ENCODE results near the gene TYMS. TPM values are rescaled to one million over a fixed set of nuclear protein-coding genes. Genes with fewer than 3 reads are reported as not detected.

Gene TYMS
- total and polyA plus RNA-seq, 8 donors, result 1.3 to 6.9 (median 2.8) TPM

- no peak for TF ChIP-seq CTCF (IDR thresholded peaks at IDR 0.05)
- no peaks in the 10 kb centered on the region for H3K4me1 ChIP-seq
- H3K36me3 ChIP-seq, result peaks cover 0 to 45% (median 9%) of the 10 kb centered on the region in 3 donors
- no peak overlapping the region for H3K27ac ChIP-seq
- no peak overlapping the region for H3K4me3 ChIP-seq
- DNase-seq (no peak), FAIRE-seq (no peak), ATAC-seq (no peak)
- H3K9me3 ChIP-seq, result no peaks in the 10 kb centered on the region
- intact Hi-C loops (cut with DNase I), result no loop called here
- H3K27me3 ChIP-seq, result no peaks in the 10 kb centered on the region
- 96 to 98% methylated on average over 11 of the region's 11 CpGs for WGBS, 2 donors
These were observed 13.1 kb downstream of the TYMS start for GRCh38 chr18:670522-670921.

- Histone ChIP-seq H3K27me3 (no peaks in the 10 kb centered on the region), H3K4me1 (no peaks in the 10 kb centered on the region), H3K4me3 (no peak overlapping the region), H3K27ac (no peak overlapping the region), H3K9me3 (no peaks in the 10 kb centered on the region), H3K36me3 (peaks cover 0 to 50% (median 9%) of the 10 kb centered on the region in 3 donors)
- intact Hi-C loops (cut with DNase I), result no loop called here
- WGBS, 2 donors, result 94 to 96% methylated on average over 1 of the region's 1 CpG
- DNase-seq, result no peak
- TF ChIP-seq CTCF (IDR thresholded peaks at IDR 0.05), result no peak
- FAIRE-seq, result no peak
- no peak for ATAC-seq
These were observed 14.0 kb downstream of the TYMS start for GRCh38 chr18:671405-671804.

GRCh38 chr18:673317-673716, 15.9 kb downstream of the TYMS start:
- DNase-seq (no peak), FAIRE-seq (no peak), ATAC-seq (no peak)
- no peaks in the 10 kb centered on the region for H3K4me1 ChIP-seq
- 91 to 92% methylated on average over 3 of the region's 3 CpGs for WGBS, 2 donors
- H3K27me3 ChIP-seq, result no peaks in the 10 kb centered on the region
- H3K4me3 ChIP-seq, result no peak overlapping the region
- no peaks in the 10 kb centered on the region for H3K9me3 ChIP-seq
- TF ChIP-seq CTCF (IDR thresholded peaks at IDR 0.05), result no peak
- H3K27ac ChIP-seq, result no peak overlapping the region
- H3K36me3 ChIP-seq, result peaks cover 0 to 66% (median 14%) of the 10 kb centered on the region in 3 donors
- intact Hi-C loops (cut with DNase I), result no loop called here

- intact Hi-C loops (cut with DNase I), result no loop called here
- no peak for TF ChIP-seq CTCF (IDR thresholded peaks at IDR 0.05)
- WGBS, 2 donors, result 63 to 67% methylated on average over 5 of the region's 5 CpGs
- Histone ChIP-seq H3K36me3 (peaks cover 0 to 71% (median 14%) of the 10 kb centered on the region in 3 donors), H3K27ac (no peak overlapping the region), H3K4me3 (no peak overlapping the region), H3K27me3 (no peaks in the 10 kb centered on the region), H3K4me1 (no peaks in the 10 kb centered on the region), H3K9me3 (no peaks in the 10 kb centered on the region)
- FAIRE-seq (no peak), ATAC-seq (no peak), DNase-seq (no peak)
These were observed 16.3 kb downstream of the TYMS start for GRCh38 chr18:673769-674168.

- TF ChIP-seq CTCF (IDR thresholded peaks at IDR 0.05), result no peak
- Histone ChIP-seq H3K27ac (no peak overlapping the region), H3K36me3 (peaks cover 0 to 73% (median 14%) of the 10 kb centered on the region in 3 donors), H3K4me1 (no peaks in the 10 kb centered on the region), H3K27me3 (no peaks in the 10 kb centered on the region), H3K4me3 (no peak overlapping the region), H3K9me3 (no peaks in the 10 kb centered on the region)
- ATAC-seq (no peak), DNase-seq (no peak), FAIRE-seq (no peak)
- 92 to 95% methylated on average over 7 of the region's 7 CpGs for WGBS, 2 donors
- intact Hi-C loops (cut with DNase I), result no loop called here
These were observed 17.9 kb downstream of the TYMS start for GRCh38 chr18:675307-675706.
